ENCODE measurements around the gene TCF3.
A peak's percentile ranks its signal among the peaks of the same experiment; 100 is the strongest.

DNA sequence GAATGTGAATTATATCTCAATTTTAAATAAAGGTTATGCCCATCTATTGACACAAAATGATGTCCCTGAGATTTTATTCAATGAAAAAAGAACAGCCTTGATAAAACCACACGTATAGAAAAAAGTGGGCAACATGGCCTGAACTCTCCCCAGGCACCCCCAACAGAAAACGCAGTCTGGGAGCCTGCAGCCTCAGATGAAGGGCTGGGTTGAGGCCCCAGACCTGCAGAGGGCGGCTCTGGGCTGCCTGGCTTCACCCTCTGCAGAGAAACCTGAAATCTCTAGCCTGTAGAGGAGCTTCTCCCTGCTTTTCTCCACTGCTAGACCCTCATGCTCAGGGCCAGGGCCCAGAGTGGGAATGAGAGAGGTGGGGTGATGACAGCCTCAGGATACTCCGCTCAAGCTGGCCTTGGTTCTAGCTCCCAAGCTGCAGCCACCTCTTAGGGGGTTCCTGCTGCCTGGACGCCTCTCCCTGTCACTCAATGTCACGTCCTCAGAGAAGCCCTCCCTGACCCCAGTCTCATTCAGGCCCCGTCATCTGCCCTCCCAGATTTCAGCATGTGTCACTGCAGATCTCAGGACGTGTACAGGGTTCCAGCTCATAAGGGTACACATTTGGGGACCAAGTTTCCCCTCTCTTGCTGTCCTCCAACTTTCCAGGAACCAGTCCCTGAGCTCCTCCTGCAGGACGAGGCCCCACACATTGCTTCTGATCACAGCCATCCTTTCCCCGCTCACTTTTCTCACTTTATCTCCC lies 61.6 kb downstream of the TCF3 start:
- TF ChIP-seq, protein P1, sequence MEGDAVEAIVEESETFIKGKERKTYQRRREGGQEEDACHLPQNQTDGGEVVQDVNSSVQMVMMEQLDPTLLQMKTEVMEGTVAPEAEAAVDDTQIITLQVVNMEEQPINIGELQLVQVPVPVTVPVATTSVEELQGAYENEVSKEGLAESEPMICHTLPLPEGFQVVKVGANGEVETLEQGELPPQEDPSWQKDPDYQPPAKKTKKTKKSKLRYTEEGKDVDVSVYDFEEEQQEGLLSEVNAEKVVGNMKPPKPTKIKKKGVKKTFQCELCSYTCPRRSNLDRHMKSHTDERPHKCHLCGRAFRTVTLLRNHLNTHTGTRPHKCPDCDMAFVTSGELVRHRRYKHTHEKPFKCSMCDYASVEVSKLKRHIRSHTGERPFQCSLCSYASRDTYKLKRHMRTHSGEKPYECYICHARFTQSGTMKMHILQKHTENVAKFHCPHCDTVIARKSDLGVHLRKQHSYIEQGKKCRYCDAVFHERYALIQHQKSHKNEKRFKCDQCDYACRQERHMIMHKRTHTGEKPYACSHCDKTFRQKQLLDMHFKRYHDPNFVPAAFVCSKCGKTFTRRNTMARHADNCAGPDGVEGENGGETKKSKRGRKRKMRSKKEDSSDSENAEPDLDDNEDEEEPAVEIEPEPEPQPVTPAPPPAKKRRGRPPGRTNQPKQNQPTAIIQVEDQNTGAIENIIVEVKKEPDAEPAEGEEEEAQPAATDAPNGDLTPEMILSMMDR (IDR thresholded peaks at IDR 0.05), result peak in 1 of 6 experiments; percentile 13
- TF ChIP-seq POLR2A (IDR thresholded peaks at IDR 0.05), result no peak

All from adrenal gland (tissue), 5 donors.